GM10266 (cell line): Measurements from ENCODE around the gene ZNF324.

Experiments
- DNase-seq: peaks from one replicate; pipeline ENCODE4 v3.0.0; 2012; ENCODE audit errors: extremely low spot score
- TF ChIP-seq, protein P1 (sequence below): IDR thresholded peaks from 2 replicates; pipeline ENCODE4 v1.5.1; 2012; ENCODE audit warnings: mild to moderate bottlenecking, low read depth; ENCODE audit not compliant: control insufficient read depth, insufficient read depth; ENCODE audit errors: missing control alignments

ZNF324 gene

DNA sequence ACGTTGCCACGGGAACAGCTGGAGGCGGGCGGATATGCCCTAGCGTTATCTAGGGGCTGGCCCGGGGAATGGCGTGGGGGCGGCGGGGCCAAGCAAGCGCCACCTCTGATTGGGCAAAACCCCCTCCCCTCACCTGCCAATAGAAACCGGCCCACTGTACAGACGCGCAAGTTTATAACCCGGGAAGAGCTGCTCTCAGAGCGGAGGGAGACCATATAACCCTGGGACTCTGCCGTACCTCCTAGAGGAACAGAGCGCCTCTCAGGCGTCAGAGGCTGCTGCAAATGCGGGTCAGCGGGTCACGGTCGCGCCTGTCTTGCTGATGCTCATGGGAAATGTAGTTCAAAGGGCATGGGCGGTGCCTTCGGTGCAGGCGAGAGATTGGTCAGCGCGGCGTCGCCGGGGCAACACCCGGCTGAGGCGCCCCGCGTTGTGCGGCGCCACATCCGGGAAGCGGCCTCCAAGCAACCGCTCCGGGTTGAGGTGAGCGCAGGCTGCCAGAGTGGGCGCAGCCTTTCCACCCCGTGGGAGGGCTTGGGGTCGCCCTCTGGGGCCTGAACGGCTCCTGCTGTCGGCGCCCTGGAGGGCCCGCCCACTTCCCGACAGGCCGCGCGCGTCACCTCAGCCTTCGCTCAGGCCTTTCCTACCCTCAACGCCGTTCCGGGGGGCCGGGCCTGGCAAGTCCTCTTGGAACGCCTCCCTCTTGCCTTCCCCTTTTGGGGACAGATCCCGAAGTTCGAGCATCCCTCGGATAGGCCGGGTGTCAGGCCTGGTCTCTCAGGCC is 9.0 kb downstream of the ZNF324 start, which contains the start of gene ZNF446:
Gene ZNF446 (plus strand): TSS at position 639 of the 784 bp plus-strand sequence. CDS start 867 bp downstream, outside the sequence.
- TF ChIP-seq, protein P1, sequence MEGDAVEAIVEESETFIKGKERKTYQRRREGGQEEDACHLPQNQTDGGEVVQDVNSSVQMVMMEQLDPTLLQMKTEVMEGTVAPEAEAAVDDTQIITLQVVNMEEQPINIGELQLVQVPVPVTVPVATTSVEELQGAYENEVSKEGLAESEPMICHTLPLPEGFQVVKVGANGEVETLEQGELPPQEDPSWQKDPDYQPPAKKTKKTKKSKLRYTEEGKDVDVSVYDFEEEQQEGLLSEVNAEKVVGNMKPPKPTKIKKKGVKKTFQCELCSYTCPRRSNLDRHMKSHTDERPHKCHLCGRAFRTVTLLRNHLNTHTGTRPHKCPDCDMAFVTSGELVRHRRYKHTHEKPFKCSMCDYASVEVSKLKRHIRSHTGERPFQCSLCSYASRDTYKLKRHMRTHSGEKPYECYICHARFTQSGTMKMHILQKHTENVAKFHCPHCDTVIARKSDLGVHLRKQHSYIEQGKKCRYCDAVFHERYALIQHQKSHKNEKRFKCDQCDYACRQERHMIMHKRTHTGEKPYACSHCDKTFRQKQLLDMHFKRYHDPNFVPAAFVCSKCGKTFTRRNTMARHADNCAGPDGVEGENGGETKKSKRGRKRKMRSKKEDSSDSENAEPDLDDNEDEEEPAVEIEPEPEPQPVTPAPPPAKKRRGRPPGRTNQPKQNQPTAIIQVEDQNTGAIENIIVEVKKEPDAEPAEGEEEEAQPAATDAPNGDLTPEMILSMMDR: no peak
- DNase-seq: peak; percentile 97

DNA sequence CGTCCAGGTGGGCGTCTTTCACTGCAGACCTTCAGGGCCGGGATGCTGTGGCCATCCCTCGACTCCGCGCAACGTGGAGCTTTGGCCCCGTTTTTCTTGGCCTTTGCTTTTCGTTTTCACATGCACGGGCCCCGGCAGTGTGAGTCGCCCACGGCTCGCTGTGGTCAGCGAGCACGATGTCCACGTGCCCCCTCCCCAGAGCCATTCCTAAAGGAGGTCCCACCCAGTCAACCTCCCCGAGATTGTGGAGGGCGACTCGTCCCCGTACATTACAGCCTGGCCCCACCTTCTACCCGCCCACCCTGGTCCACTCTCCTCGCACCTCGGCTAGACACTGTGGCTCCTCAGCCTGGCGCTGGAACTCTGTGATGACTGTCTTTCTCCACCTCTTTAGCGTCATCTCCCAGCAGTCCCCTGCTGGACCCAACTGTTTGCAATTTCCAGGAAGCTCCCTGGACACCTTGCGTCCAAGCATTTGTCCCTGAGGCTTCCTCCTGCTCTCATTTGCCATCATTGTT is 9.7 kb downstream of the ZNF324 start:
- DNase-seq: no peak
- TF ChIP-seq, protein P1: no peak

DNA sequence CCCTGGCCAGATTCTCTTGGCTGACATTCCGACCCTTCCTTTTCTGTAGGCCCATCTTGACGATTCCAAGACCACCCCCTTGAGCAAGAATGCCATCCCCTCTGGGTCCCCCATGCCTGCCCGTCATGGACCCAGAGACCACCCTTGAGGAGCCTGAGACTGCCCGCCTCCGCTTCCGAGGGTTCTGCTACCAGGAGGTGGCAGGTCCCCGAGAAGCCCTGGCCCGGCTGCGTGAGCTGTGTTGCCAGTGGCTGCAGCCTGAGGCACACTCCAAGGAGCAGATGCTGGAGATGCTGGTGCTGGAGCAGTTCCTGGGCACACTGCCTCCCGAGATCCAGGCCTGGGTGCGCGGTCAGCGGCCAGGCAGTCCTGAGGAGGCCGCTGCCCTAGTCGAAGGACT is 10.2 kb downstream of the ZNF324 start:
- TF ChIP-seq, protein P1: no peak
- no peak for DNase-seq

DNA sequence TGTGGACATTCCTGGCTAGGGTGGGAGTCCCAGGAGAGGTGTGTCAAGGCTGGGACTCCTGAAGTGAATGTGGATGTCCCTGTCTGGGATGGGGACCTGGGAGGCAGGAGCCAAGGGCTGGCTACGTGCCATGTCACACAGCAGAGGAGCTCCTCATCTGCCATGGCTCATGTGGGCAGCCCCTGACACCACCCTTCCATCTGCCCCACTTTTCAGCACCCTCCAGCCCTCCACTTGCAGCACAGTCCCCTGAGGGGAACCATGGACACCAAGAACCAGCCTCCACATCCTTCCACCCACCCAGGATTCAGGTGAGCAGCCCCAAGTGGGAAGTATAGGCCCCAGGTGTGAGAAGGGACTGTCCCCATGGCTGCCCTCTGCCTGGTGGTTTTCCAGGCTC is 11.0 kb downstream of the ZNF324 start:
- DNase-seq: no peak
- TF ChIP-seq, protein P1: no peak

DNA sequence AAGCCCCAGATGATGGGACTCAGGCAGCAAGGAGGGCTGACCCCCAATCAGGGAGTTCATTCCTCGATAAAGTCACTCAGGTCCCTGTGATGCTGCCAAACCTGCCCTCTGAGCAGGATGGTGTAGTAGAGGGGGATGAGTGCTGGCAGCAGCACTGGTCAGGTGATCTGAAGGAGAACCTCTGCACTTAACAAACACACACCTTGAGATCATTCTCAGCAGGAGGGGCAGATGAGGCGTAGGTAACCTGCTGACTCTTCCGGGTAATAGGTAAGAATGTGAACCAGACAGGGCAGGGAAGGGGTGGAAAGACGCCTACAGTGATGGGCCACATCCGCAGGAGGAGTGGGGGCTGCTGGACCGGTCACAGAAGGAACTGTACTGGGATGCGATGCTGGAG is 12.4 kb downstream of the ZNF324 start:
- no peak for DNase-seq
- TF ChIP-seq, protein P1: no peak

DNA sequence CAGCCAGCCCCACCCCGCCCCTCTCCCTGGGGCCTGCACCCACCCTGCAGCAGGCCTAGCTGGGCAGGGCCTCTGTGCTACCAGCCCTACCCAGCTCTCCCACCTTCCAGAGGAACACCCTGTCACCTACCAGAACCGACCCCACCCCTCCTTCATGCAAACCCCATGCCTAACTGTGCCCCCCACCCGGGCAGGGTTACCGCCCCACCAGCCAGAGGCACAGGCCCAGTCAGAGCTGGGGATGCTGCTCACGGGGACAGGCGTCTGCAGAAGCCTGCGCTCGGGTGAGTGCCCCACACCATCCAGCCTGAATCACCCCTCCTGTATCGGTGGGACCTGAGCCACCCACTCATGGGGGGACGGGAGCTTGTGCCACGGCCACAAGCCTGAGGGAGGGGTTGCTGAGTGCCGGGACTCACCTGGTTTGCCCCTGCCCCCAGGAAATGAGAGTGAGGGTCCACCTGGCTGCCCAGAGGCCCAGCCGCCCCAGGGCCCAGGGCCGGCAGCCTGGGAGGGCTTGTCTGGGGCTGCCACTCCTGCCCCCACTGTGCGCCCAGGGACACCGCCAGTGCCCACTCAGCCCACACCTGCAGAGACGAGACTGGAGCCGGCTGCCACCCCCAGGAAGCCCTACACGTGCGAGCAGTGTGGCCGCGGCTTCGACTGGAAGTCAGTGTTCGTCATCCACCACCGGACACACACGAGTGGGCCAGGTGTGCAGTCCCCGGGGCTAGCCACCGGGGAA is 13.0 kb downstream of the ZNF324 start:
- TF ChIP-seq, protein P1: no peak
- no peak for DNase-seq

DNA sequence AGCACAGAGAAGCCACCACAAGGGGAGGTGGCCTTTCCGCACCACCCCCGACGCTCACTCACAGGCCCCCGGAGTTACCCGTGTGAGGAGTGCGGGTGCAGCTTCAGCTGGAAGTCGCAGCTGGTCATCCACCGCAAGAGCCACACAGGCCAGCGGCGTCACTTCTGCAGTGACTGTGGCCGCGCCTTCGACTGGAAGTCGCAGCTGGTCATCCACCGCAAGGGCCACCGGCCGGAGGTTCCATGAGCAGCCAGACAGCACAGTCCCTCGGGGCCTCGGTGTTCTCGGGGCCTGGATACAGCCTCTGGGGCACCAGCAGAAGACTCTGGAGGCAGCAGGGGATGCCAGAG is 13.6 kb downstream of the ZNF324 start:
- TF ChIP-seq, protein P1: no peak
- DNase-seq: no peak
